Non-pigmented ciliary epithelial cell (primary cell): ENCODE measurements around the gene KRTAP3-2.
"Not testable (repeated sequence)": the region's sequence is repeated elsewhere in the genome, so short reads cannot be mapped to it uniquely, and the experiment has no call there.

Source experiments
- DNase-seq: peaks from one replicate; pipeline ENCODE4 v3.0.0-alpha.2; 2010; ENCODE audit warnings: low read depth

KRTAP3-2 gene

GRCh38 chr17:40999563-40999962, at the start of gene KRTAP3-2:
Gene KRTAP3-2, minus strand, starts transcription at chr17:40999906. Its CDS starts 53 bp downstream, at chr17:40999853.
- not testable (repeated sequence) for DNase-seq

GRCh38 chr17:41049110-41049509, 49.4 kb upstream of the KRTAP3-2 start:
- peak; percentile 67 for DNase-seq

- DNase-seq: no peak
Observed at GRCh38 chr17:41048441-41048840, 48.7 kb upstream of the KRTAP3-2 start.

- not testable (repeated sequence) for DNase-seq
Observed at GRCh38 chr17:41046735-41047465, 47.2 kb upstream of the KRTAP3-2 start, which contains the start of gene KRTAP2-1. Gene KRTAP2-1, minus strand, starts transcription at chr17:41047316. Its CDS starts 49 bp downstream, at chr17:41047267.

- no peak for DNase-seq
Observed at GRCh38 chr17:41042953-41043352, 43.2 kb upstream of the KRTAP3-2 start.

- not testable (repeated sequence) for DNase-seq
Observed at GRCh38 chr17:41040783-41041571, 41.3 kb upstream of the KRTAP3-2 start, which contains the start of gene KRTAP1-1. Gene KRTAP1-1, minus strand, starts transcription at chr17:41041450. Its CDS starts 53 bp downstream, at chr17:41041397.

- DNase-seq: no peak
Observed at GRCh38 chr17:41037853-41038350, 38.2 kb upstream of the KRTAP3-2 start.

- not testable (repeated sequence) for DNase-seq
Observed at GRCh38 chr17:41034346-41034935, 34.7 kb upstream of the KRTAP3-2 start, which contains the start of gene KRTAP1-3. Gene KRTAP1-3, minus strand, starts transcription at chr17:41034874. Its CDS starts 53 bp downstream, at chr17:41034821.

- no peak for DNase-seq
Observed at GRCh38 chr17:41029633-41030245, 30.0 kb upstream of the KRTAP3-2 start, which contains the start of gene KRTAP1-4. Gene KRTAP1-4, minus strand, starts transcription at chr17:41030195. Its CDS starts 117 bp downstream, at chr17:41030078.

- DNase-seq: peak; percentile 62
Observed at GRCh38 chr17:41026715-41027471, 27.2 kb upstream of the KRTAP3-2 start, which contains the start of gene KRTAP1-5. Gene KRTAP1-5, minus strand, starts transcription at chr17:41027208. Its CDS starts 53 bp downstream, at chr17:41027155.

GRCh38 chr17:41024697-41025096, 25.0 kb upstream of the KRTAP3-2 start:
- DNase-seq: no peak

GRCh38 chr17:41020336-41020735, 20.6 kb upstream of the KRTAP3-2 start:
- no peak for DNase-seq

- DNase-seq: no peak
Observed at GRCh38 chr17:41019415-41019814, 19.7 kb upstream of the KRTAP3-2 start.

- no peak for DNase-seq
Observed at GRCh38 chr17:41018541-41018940, 18.8 kb upstream of the KRTAP3-2 start.

- DNase-seq: no peak
Observed at GRCh38 chr17:41016578-41017215, 17.0 kb upstream of the KRTAP3-2 start.

- DNase-seq: no peak
Observed at GRCh38 chr17:41015454-41015853, 15.7 kb upstream of the KRTAP3-2 start.

GRCh38 chr17:41013606-41014005, 13.9 kb upstream of the KRTAP3-2 start:
- DNase-seq: no peak

GRCh38 chr17:41013181-41013580, 13.5 kb upstream of the KRTAP3-2 start:
- no peak for DNase-seq

- no peak for DNase-seq
Observed at GRCh38 chr17:41012326-41013120, 12.8 kb upstream of the KRTAP3-2 start.
